ENCODE measurements around the gene SMARCD3. TPM values are rescaled to one million over a fixed set of nuclear protein-coding genes. Genes with fewer than 3 reads are reported as not detected.

Gene SMARCD3
- total and polyA plus RNA-seq, 2 of the 8 experiments (the other 6 are each of a cell fraction or from before 2014, with no cell fraction given): 3.0 to 5.6 TPM

DNA sequence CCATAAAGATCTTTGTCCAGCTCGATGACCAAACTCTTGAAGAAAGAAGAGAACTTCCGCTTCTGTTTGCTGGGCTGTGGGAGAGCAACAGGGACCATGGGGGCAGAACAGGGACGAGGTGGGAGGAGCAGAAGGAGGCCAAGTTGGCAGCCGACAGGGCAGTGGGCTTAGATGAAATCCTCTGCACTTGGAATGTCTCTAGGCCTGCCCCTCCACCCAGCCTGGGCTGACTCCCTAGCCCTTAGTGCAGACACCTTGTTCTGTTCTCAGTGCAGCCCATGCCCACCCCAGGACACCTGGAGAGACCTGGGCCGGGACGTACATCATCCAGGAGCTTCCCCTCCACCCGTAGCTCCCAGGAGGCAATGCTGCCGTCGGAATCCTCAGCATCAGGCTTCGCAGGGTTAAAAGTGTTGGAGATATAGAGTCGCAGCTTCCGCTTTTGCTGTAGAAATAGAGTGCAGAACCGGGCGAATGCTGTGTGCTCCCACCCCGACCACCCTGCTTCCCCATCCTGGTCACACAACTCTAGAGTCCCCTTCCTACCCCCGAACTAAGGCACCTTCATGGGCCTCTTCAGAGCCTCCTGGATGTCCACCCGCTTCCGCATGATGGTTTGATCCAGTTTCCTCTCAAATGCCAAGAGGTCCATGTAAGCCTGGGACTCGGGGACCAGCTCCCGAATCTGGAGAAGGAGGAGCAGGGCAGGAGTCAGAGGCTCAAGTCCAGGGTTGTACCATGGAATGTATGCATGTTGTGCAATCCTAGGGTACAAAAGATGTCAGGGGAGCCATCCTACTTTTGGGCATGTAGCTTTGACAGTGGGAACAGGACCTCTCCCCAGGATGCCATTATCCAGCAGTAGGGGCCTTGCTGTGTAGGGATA lies 6.1 kb downstream of the SMARCD3 start:
- no peak overlapping the region for H3K4me2 ChIP-seq (ENCODE audit: insufficient read depth in 1 of 2, low read depth in 2 of 2, low read length in 2 of 2)
- no peak overlapping the region for H2BK5ac ChIP-seq (ENCODE audit: low read depth, low read length)
- H3K27ac ChIP-seq (ENCODE audit: low read depth, low read length): no peak overlapping the region
- ChIA-PET POLR2A (ENCODE audit: partially characterized antibody) (interaction anchor here (0.7 to 5.7 kb wide), 6 partner anchors 9 to 45 kb away, joined by 3 to 22 read pairs (median 8); partner anchors contain the start of genes ABCF2 and CHPF2), CTCF (ENCODE audit: partially characterized antibody) (interaction anchor here (0.6 to 5.1 kb wide), 23 partner anchors 8 to 833 kb away, joined by 3 to 71 read pairs (median 7); partner anchors contain the start of genes ABCF2, CHPF2 and H2BK1)
- peaks cover 8% of the 10 kb centered on the region; the same call in 1 of the 2 replicates for H3K23me2 ChIP-seq (ENCODE audit: low read depth, low read length)
- no peak overlapping the region for H3K14ac ChIP-seq (ENCODE audit: insufficient read length)
- no peak overlapping the region for H2BK12ac ChIP-seq (ENCODE audit: low read depth, low read length)
- peaks cover 0 to 32% (median 23%) of the 10 kb centered on the region in 4 experiments; a peak in 6 of 7 replicates for H3K4me1 ChIP-seq (replicated peaks in 1 of 4; ENCODE audit: control insufficient read depth in 3 of 4, insufficient read depth in 4 of 4, low read length in 3 of 4)
- no peak overlapping the region for H3K4ac ChIP-seq (replicated peaks; ENCODE audit: insufficient read length, low read depth, low read length)
- WGBS, 2 experiments (ENCODE audit: extremely low coverage in 1 of 2, insufficient coverage in 1 of 2, insufficient read length in 1 of 2, insufficient replicate concordance in 2 of 2, low coverage in 1 of 2, low lambda C conversion rate in 2 of 2, missing lambda C conversion rate in 1 of 2): 87% methylated on average over 18 of the region's 20 CpGs; no CpG with 5 or more reads in 1 of the 2 experiments
- no peak overlapping the region for H4K91ac ChIP-seq (replicated peaks; ENCODE audit: insufficient read length, low read length)
- no peaks in the 10 kb centered on the region for H3K79me2 ChIP-seq (ENCODE audit: control insufficient read depth in 1 of 2, insufficient read depth in 2 of 2, low read length in 2 of 2)
- H2BK15ac ChIP-seq (ENCODE audit: low read length): 0 out of 2 replicates have a peak overlapping the region, but pooled peaks have one; percentile 31
- H4K8ac ChIP-seq (ENCODE audit: extremely low read depth, insufficient read depth, low read length): no peak overlapping the region
- DNase-seq (ENCODE audit: low read depth in 1 of 2, low spot score in 2 of 2): no peak
- no peak for FAIRE-seq
- H4K20me1 ChIP-seq (replicated peaks in 1 of 2; ENCODE audit: control insufficient read depth in 1 of 2, insufficient read depth in 2 of 2, low read length in 2 of 2): peaks cover 1 to 13% of the 10 kb centered on the region in 2 experiments
- peaks cover 9 to 26% (median 25%) of the 10 kb centered on the region in 4 experiments for H3K27me3 ChIP-seq (replicated peaks in 1 of 4; ENCODE audit: control insufficient read depth in 3 of 4, extremely low read depth in 1 of 4, insufficient read depth in 3 of 4, low read length in 3 of 4)
- H3K23ac ChIP-seq (ENCODE audit: insufficient read length): no peak overlapping the region
- no peak overlapping the region; the same call in 1 of the 2 replicates for H3K18ac ChIP-seq (ENCODE audit: extremely low read depth, low read length)
- peaks cover 5% of the 10 kb centered on the region; the same call in 1 of the 2 replicates for H3K79me1 ChIP-seq (ENCODE audit: low read depth, low read length)
- H2AFZ ChIP-seq (ENCODE audit: low read length): no peak overlapping the region
- H3K9me3 ChIP-seq (ENCODE audit: insufficient read depth in 2 of 2, low read depth in 1 of 2, low read length in 1 of 2): no peaks in the 10 kb centered on the region
- no peak overlapping the region for H3K9ac ChIP-seq (replicated peaks in 1 of 4; ENCODE audit: extremely low read depth in 1 of 4, low read depth in 3 of 4, low read length in 3 of 4)
- H4K5ac ChIP-seq (ENCODE audit: insufficient read length, low read depth, low read length): no peak overlapping the region
- peaks cover 0 to 6% (median 0%) of the 10 kb centered on the region in 4 experiments; a peak in 2 of 8 replicates for H3K36me3 ChIP-seq (ENCODE audit: control insufficient read depth in 2 of 4, insufficient read depth in 4 of 4, low read length in 3 of 4)
- no peak overlapping the region for H3K56ac ChIP-seq (replicated peaks; ENCODE audit: insufficient read length, low read depth, low read length)
- no peak overlapping the region for H3K4me3 ChIP-seq (ENCODE audit: extremely low read depth in 1 of 4, insufficient read depth in 2 of 4, low read depth in 3 of 4, low read length in 4 of 4)
- H2BK20ac ChIP-seq (ENCODE audit: low read length): no peak overlapping the region
- no peak for TF ChIP-seq MAFK (IDR thresholded peaks at IDR 0.05; ENCODE audit: low read depth, low read length)
- TF ChIP-seq CEBPB (IDR thresholded peaks at IDR 0.05; ENCODE audit: low read depth, low read length): peak; percentile 43; the same call in 1 of the 2 replicates
- H2AK5ac ChIP-seq (ENCODE audit: low read depth, low read length): no peak overlapping the region
- no peak overlapping the region for H2BK120ac ChIP-seq (replicated peaks; ENCODE audit: low read depth, low read length)

All from H1 (cell line).